ENCODE results near the gene PIWIL1. TPM values are rescaled to one million over a fixed set of nuclear protein-coding genes. Genes with fewer than 3 reads are reported as not detected.

PIWIL1 gene
- total RNA-seq, 6 donors from 2014 or later, result not detected

DNA sequence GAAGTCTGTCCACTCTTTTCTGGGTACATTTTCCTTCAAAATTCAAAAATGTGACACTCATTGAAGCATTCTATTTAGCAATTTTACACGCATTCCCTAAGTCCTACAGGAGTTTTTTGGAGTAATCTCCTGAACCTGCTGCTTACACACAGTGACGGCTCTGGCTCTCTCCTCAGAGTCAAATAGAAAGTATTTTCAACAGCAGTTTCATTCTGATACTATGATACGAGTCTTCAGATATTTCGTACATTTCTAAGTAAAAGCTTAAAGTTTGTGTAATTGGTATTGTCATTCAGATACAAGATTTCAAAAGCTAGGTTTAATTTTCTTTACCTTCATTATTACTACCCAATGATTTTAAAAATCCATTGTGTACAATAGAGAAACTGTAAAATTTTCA, 36.4 kb downstream of the PIWIL1 start:
- no peak overlapping the region for H3K4me3 ChIP-seq
- H3K27ac ChIP-seq, result no peak overlapping the region
- DNase-seq, result no peak
- TF ChIP-seq POLR2AphosphoS5 (IDR thresholded peaks at IDR 0.05), result no peak
- TF ChIP-seq EP300 (IDR thresholded peaks at IDR 0.05), result no peak
- TF ChIP-seq POLR2A (IDR thresholded peaks at IDR 0.05), result no peak
- TF ChIP-seq, protein P1, sequence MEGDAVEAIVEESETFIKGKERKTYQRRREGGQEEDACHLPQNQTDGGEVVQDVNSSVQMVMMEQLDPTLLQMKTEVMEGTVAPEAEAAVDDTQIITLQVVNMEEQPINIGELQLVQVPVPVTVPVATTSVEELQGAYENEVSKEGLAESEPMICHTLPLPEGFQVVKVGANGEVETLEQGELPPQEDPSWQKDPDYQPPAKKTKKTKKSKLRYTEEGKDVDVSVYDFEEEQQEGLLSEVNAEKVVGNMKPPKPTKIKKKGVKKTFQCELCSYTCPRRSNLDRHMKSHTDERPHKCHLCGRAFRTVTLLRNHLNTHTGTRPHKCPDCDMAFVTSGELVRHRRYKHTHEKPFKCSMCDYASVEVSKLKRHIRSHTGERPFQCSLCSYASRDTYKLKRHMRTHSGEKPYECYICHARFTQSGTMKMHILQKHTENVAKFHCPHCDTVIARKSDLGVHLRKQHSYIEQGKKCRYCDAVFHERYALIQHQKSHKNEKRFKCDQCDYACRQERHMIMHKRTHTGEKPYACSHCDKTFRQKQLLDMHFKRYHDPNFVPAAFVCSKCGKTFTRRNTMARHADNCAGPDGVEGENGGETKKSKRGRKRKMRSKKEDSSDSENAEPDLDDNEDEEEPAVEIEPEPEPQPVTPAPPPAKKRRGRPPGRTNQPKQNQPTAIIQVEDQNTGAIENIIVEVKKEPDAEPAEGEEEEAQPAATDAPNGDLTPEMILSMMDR (IDR thresholded peaks at IDR 0.05), result no peak
- ATAC-seq (ENCODE audit: low FRiP score in 2 of 2), result no peak
- H3K9me3 ChIP-seq, result no peaks in the 10 kb centered on the region
- no peaks in the 10 kb centered on the region for H3K4me1 ChIP-seq
- no peaks in the 10 kb centered on the region for H3K27me3 ChIP-seq
- WGBS, 2 donors, result 87 to 90% methylated on average over 4 of the region's 4 CpGs
- H3K36me3 ChIP-seq, result no peaks in the 10 kb centered on the region

DNA sequence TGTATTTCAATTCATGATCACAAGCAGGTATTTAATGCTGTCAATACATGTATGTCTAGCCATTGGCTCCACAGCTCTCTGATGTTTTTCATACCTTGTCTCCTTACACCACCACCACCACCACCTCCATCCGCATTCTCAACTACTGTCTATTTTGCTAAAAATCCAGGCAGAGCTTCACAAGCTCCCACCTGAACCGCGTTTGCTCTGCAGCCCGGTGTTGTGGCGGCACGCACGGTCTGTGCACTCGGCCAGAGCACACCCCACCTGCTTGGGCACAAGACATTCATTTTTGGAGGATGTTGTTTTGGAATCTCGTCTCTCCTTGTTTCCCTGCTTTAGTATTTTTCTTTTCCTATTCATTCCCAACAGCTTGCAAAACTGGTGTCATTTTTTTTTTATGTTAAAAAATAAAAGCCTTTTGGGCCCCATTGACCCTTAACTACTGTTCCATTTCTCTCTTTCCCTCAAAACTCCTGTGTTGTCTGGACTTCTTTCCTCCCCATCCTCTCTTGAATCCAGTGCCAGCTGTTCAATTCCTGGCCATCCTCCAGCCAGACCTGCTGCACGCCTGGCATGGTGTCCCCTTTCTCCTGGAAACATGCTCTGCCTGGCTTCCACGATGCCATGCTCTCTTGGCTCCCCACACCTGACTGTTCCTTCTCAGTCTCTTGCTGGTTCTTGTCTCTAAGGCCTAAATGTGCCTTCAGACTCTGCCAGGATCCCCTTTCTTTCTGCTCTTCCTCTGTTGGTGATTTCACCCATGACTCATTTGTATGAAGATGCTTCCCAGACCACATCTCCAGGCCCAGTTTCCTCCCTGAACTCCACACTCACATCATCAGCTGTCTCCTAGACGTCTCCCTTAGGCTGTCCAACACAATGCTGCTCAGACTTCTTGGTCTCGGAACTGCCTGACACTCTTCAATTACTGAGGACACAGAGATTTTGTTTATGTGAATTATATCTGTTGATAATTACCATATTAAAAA, 37.9 kb downstream of the PIWIL1 start:
- DNase-seq, result no peak
- TF ChIP-seq EP300 (IDR thresholded peaks at IDR 0.05) (no peak), POLR2AphosphoS5 (IDR thresholded peaks at IDR 0.05) (no peak), POLR2A (IDR thresholded peaks at IDR 0.05) (no peak)
- TF ChIP-seq, protein P1 (IDR thresholded peaks at IDR 0.05), result no peak
- Histone ChIP-seq H3K27me3 (no peaks in the 10 kb centered on the region), H3K36me3 (no peaks in the 10 kb centered on the region), H3K27ac (no peak overlapping the region), H3K4me3 (no peak overlapping the region), H3K9me3 (no peaks in the 10 kb centered on the region), H3K4me1 (no peaks in the 10 kb centered on the region)
- no peak for ATAC-seq (ENCODE audit: low FRiP score in 2 of 2)
- 83 to 88% methylated on average over 13 of the region's 13 CpGs for WGBS, 2 donors

DNA sequence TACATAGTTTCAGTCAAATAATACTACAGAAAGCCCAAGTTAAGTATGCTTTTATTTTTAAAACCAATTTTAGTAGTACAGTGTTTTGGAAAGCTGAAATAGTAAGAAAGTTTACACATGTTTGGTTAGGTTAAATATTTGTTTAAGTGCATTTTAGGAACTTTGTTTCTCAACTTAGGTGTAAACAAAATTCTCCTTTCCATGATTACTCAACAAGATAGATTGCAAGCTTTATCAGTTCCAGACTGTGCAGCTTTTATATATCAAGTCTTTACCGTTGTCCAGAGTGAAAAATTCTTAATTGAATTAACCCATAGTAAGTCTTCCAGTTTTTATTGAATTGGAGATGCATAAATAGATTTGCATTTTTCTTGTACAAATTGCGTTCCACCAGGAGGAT, 45.1 kb downstream of the PIWIL1 start:
- Histone ChIP-seq H3K9me3 (no peaks in the 10 kb centered on the region), H3K36me3 (no peaks in the 10 kb centered on the region), H3K4me1 (no peaks in the 10 kb centered on the region), H3K4me3 (no peak overlapping the region), H3K27me3 (no peaks in the 10 kb centered on the region), H3K27ac (no peak overlapping the region)
- DNase-seq (no peak), ATAC-seq (ENCODE audit: low FRiP score in 2 of 2) (no peak)
- WGBS, 2 donors, result 67 to 70% methylated on average over 2 of the region's 2 CpGs
- TF ChIP-seq POLR2A (IDR thresholded peaks at IDR 0.05) (no peak), POLR2AphosphoS5 (IDR thresholded peaks at IDR 0.05) (no peak)

DNA sequence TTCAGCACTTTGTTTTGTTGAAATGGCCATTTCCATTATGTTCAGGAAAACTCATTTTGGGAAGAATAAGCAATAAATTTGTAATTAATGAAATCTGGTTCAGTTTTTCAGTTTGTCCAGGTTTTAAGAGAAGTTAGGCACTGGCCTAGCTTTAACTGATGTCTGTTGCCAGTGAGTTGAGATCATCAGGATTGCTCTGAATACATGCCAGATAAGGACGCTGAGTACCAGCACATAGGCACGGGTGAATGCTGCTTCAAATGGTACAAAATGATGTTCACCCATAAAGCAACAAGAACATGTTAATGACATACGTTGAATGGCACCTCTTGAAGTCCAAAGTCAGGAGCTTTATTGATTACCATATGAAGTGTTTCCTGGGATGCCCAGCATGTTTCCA, 46.5 kb downstream of the PIWIL1 start:
- Histone ChIP-seq H3K9me3 (no peaks in the 10 kb centered on the region), H3K4me1 (no peaks in the 10 kb centered on the region), H3K27me3 (no peaks in the 10 kb centered on the region), H3K4me3 (no peak overlapping the region), H3K27ac (no peak overlapping the region), H3K36me3 (no peaks in the 10 kb centered on the region)
- ATAC-seq (ENCODE audit: low FRiP score in 2 of 2) (no peak), DNase-seq (no peak)
- TF ChIP-seq EP300 (IDR thresholded peaks at IDR 0.05), result no peak
- TF ChIP-seq POLR2AphosphoS5 (IDR thresholded peaks at IDR 0.05), result no peak
- TF ChIP-seq, protein P1 (IDR thresholded peaks at IDR 0.05), result no peak
- no peak for TF ChIP-seq POLR2A (IDR thresholded peaks at IDR 0.05)
- WGBS, 2 donors, result 71 to 74% methylated on average over 3 of the region's 3 CpGs

DNA sequence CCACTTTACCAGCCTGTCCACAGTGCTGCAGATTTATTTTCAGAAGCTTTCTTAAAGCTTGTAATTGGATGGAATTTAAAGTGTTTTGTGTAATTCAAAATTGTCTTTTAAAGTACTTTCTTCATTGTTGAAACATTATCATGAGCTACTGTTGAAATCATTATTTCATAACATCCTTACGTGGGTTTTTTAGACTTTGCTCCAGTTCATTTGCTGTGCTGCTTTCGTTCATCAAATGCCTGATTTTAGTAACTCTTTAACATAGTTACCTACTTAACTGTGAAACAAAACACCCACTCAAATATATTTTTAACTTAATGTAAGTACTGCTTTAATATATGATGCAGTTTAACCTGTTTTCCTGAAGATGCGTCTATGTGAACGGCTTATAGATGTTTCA, 47.5 kb downstream of the PIWIL1 start:
- WGBS, 2 donors, result 68 to 75% methylated on average over 4 of the region's 4 CpGs
- no peak for DNase-seq
- no peaks in the 10 kb centered on the region for H3K9me3 ChIP-seq
- H3K36me3 ChIP-seq, result no peaks in the 10 kb centered on the region
- no peak overlapping the region for H3K27ac ChIP-seq
- ATAC-seq (ENCODE audit: low FRiP score in 2 of 2), result no peak
- no peaks in the 10 kb centered on the region for H3K27me3 ChIP-seq
- TF ChIP-seq, protein P1 (IDR thresholded peaks at IDR 0.05), result no peak
- TF ChIP-seq POLR2AphosphoS5 (IDR thresholded peaks at IDR 0.05) (no peak), EP300 (IDR thresholded peaks at IDR 0.05) (no peak), POLR2A (IDR thresholded peaks at IDR 0.05) (no peak)
- H3K4me3 ChIP-seq, result no peak overlapping the region
- H3K4me1 ChIP-seq, result no peaks in the 10 kb centered on the region

Measured in upper lobe of left lung (tissue), 6 donors.